ENCODE measurements around the gene CD209.
"Not testable (repeated sequence)": the region's sequence is repeated elsewhere in the genome, so short reads cannot be mapped to it uniquely, and the experiment has no call there.

CD209 gene

DNA sequence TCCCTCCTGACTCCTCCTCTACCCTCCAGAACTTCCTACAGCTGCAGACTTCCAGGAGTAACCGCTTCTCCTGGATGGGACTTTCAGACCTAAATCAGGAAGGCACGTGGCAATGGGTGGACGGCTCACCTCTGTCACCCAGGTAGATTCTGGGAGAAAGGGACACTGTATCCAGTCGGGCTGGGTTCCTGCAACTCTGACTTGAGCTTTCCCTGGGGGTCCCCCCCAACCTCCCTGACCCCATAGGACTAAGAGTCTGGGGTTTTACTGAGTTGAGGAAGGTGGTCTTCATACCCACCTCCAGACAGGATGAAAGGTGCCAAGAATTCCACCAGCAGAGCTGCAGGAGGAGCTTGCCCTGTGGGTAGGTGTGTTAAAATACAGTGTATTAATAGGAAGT, 20.2 kb upstream of the CD209 start:
- no peak for DNase-seq (ENCODE audit: low spot score)

DNA sequence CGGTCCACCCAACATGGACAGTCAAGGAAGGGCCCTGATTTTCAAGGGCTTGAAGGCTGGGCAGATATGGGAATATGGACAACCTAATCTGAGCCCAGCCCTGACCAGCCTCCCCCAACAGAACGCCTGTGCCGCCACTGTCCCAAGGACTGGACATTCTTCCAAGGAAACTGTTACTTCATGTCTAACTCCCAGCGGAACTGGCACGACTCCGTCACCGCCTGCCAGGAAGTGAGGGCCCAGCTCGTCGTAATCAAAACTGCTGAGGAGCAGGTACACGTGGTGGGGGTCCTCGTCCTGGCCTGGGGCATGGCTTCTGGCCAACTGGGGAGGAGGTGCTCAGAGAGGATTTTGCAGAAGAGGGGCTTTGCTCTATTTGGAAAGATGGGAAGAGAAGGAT, 19.2 kb upstream of the CD209 start:
- DNase-seq (ENCODE audit: low spot score): no peak

DNA sequence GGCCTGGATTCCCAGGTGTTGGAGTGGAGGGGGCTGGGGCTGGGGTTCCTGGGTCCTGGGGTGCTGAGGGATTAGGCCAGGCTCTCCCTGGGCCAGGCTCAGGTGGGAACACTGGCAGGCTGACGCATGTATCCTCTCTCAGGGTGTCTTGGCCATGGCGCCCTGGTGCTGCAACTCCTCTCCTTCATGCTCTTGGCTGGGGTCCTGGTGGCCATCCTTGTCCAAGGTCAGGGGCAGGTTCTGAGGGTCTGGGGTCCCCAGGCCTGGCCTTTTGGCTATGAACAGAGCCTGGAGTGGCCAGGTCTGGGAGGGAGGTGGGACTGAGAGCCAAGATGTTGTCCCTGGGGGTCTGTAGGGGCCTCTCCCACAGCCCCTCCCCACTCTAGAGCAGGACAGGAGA, 17.7 kb upstream of the CD209 start:
- DNase-seq (ENCODE audit: low spot score): not testable (repeated sequence)

DNA sequence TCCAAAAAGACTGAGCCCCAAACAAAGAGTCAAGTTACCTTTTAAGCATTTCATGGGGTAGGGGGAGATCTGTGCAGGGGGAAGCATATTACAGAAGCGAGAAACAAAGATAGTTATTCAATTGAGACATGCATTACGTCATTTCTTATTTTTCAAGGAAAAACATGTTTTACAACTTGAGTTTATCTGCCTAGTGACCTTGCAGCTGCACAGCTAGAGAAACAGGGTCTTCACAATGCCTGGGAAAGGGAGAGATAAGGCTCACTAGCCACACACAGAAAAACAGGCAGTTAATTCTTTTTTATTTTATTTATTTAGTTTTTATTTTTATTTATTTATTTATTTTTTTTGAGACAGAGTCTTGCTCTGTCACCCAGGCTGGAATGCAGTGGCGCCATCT, 16.8 kb upstream of the CD209 start:
- DNase-seq (ENCODE audit: low spot score): not testable (repeated sequence)

GRCh38 chr19:7763696-7764095, 16.4 kb upstream of the CD209 start:
- no peak for DNase-seq (ENCODE audit: low spot score)

DNA sequence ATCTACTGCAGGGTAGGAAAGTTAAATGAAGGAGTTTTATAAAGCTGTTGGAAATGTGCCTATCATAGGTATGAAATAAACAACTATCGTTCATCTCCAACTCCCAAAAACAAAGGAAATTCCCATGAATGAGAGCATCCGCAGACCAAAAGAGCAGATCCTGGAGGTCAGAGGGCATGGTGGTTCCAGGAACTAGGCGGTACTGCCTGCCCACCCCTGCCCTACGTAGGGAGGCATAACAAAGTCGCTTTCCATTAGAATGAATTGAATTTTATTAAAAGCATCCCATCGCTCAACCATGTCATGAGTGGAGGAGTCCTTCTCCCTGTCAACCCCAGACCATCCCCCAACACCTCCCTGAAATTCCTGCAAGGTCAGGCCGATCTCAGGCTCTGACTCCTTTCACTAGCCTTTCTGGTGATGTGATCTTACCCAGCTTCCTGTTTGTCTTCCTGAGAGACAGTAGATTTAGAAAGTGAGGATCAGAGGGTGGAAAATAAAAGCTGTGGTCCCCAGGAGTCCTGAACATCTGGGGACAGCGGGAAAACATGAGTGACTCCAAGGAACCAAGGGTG, 15.5 kb upstream of the CD209 start, which contains the start of gene CLEC4M:
Gene CLEC4M (plus strand): TSS at position 525 of the 575 bp plus-strand sequence. CDS start 24 bp downstream, at position 549.
- no peak for DNase-seq (ENCODE audit: low spot score)

GRCh38 chr19:7759156-7759555, 11.8 kb upstream of the CD209 start:
- no peak for DNase-seq (ENCODE audit: low spot score)

DNA sequence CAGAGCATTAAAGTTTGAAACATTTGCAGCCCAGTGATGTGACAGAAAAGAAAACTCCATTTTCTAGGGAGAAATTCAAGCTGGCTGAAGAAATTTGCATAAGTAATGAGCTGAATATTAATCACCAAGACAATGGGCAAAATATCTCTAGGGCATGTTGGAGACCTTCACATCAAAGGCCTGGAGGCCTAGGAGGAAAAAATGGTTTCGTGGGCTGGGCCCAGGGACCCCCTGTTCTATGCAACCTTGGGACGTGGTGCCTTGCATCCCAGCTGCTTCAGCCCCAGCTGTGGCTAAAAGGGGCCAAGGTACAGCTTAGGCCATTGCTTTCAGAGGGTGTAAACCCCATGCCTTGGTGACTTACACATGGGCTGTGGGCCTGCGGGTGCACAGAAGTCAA, 10.0 kb upstream of the CD209 start:
- DNase-seq (ENCODE audit: low spot score): no peak

- no peak for DNase-seq (ENCODE audit: low spot score)
Measured at GRCh38 chr19:7756258-7756657, 8.9 kb upstream of the CD209 start.

- DNase-seq (ENCODE audit: low spot score): no peak
Measured at GRCh38 chr19:7751157-7751783, 3.9 kb upstream of the CD209 start.

GRCh38 chr19:7748756-7749155, 1.4 kb upstream of the CD209 start:
- no peak for DNase-seq (ENCODE audit: low spot score)

DNA sequence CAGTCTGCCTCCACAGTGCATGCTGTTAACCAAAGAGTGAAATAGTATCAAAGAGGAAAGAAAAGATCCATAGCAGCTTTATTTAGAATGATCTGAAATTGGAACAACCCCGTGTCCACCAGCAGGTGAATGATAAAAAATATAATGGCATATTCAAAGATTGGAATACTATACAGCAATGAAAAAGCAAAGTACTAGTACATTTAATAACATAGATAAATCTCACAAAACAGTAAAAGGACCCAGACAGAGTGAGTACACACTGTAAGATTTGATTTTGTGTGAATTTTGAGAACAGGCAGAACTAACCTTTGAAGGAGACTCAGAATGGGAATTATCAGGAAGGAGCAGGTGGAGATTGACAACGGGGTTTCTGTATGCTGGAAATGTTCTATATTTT, 837 bp upstream of the CD209 start:
- no peak for DNase-seq (ENCODE audit: low spot score)

GRCh38 chr19:7746306-7746705, 1.0 kb downstream of the CD209 start:
- DNase-seq (ENCODE audit: low spot score): not testable (repeated sequence)

- DNase-seq (ENCODE audit: low spot score): no peak
Measured at GRCh38 chr19:7744871-7745650, 2.3 kb downstream of the CD209 start.

DNA sequence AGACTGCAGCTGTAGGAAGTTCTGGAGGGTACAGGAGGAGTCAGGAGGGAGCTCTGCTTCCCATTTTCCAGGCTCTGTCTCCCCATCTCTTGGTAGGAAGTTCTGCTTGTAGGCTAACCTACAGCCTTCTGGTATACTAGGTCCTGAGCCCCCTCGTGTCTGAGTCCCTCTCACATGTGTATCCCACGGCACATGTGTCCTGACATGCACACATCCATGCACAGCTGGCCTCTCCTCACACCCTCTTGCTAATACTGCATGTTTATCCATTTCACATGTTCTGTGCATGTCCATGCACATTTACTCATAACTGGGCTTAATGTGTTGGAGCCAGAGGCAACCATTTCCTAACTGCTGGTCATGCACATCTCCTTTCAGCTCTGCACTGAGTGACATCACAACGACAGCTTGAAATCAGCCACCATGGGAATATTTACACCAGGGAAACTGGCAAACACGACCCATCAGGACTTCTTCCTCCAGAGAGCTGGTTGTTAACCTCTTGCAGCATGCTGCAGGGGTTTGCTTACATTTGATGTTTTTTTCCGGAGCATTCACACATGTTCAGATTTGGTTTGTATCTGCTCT, 3.0 kb downstream of the CD209 start:
- no peak for DNase-seq (ENCODE audit: low spot score)

DNA sequence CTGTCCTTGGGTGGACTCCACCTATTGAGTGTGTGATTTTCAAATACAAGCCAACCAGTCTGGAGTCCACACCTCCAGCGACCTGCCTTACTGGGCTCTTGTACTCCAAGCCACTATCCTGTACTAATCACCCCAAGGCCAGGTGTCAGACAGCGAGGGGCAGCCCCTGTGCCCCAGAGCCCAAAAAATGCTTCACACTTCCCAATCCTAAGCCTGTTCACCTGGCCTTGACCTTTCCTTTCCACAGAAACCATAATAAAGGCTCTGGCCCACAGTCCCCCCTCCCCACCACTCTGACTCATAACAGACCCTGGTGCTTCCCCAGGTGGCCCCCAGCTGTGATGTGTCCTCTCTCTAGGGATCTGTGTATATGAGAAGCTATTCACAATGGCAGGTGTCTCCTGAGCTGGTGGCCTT, 3.9 kb downstream of the CD209 start:
- no peak for DNase-seq (ENCODE audit: low spot score)

- no peak for DNase-seq (ENCODE audit: low spot score)
Measured at GRCh38 chr19:7742991-7743390, 4.3 kb downstream of the CD209 start.

- no peak for DNase-seq (ENCODE audit: low spot score)
Measured at GRCh38 chr19:7742575-7742974, 4.8 kb downstream of the CD209 start.

GRCh38 chr19:7740682-7741054, 6.7 kb downstream of the CD209 start:
- no peak for DNase-seq (ENCODE audit: low spot score)

DNA sequence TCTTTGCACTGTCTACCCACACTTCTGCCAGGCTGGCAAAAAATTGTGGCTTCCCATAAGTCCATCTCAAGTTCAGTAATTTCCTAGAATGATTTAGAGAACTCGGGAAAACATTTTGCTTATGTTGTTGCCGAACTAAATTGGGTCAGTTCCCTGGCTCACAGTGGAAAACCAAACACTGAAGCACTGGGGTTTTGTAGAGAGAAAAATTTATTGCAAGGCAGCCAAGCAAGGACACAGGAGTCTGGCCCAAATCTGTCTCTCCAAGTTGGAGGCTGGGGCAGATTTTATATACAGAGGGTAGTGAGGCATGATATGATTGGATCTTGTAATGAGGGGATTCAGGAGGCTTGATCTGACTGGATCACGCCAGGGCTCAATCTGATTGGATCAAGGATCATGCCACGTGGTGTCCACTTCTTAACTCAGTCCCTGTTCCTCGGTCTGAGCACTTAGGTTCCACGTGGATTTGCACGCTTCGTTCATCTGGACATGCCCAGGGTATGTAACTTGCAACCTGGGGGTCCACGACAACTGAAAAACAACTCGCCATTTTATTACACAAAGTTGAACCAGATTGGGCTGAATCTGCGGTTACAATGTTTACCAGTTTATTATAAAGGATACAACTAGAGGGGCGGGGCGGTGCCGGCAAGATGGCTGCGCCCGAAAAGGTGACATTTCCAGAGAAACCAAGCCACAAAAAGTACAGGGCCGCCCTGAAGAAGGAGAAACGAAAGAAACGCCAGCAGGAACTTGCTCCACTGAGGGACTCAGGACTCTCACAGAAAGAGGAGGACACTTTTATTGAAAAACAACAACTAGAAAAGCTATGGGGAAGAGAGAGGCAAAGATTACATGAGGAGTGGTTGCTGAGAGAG, 7.3 kb downstream of the CD209 start:
- no peak for DNase-seq (ENCODE audit: low spot score)

GRCh38 chr19:7739211-7739755, 8.1 kb downstream of the CD209 start:
- DNase-seq (ENCODE audit: low spot score): no peak

GRCh38 chr19:7738023-7738422, 9.3 kb downstream of the CD209 start:
- no peak for DNase-seq (ENCODE audit: low spot score)
